ENCODE measurements around the gene DCDC2B. TPM values are rescaled to one million over a fixed set of nuclear protein-coding genes. Genes with fewer than 3 reads are reported as not detected.

The DCDC2B gene
- total and polyA plus RNA-seq, 2 donors from 2014 or later = not detected

GRCh38 chr1:32216566-32216965 lies 7.7 kb downstream of the DCDC2B start:
- H3K9ac ChIP-seq (ENCODE audit: low read length in 3 of 3) = no peak overlapping the region
- H3K27me3 ChIP-seq (ENCODE audit: control insufficient read depth, insufficient read depth, low read length) = no peaks in the 10 kb centered on the region
- H3K4me3 ChIP-seq (ENCODE audit: low read length in 3 of 3) = no peak overlapping the region
- no peak for TF ChIP-seq CTCF (IDR thresholded peaks at IDR 0.05; ENCODE audit: borderline replicate concordance, extremely low read depth, insufficient read depth)
- peaks cover 5 to 15% (median 12%) of the 10 kb centered on the region in 3 donors for H3K4me1 ChIP-seq (ENCODE audit: control insufficient read depth in 2 of 3, insufficient read depth in 2 of 3, low read depth in 1 of 3, low read length in 3 of 3)
- DNase-seq = no peak
- intact Hi-C loops (cut with DNase I) = no loop called here
- FAIRE-seq = no peak
- peaks cover 2 to 36% (median 13%) of the 10 kb centered on the region in 3 donors for H3K36me3 ChIP-seq (ENCODE audit: control insufficient read depth in 2 of 3, insufficient read depth in 3 of 3, low read length in 3 of 3)
- H3K9me3 ChIP-seq (ENCODE audit: control insufficient read depth in 2 of 3, insufficient read depth in 1 of 3, low read length in 3 of 3) = no peaks in the 10 kb centered on the region
- H3K27ac ChIP-seq (ENCODE audit: low read depth in 2 of 2, low read length in 2 of 2) = no peak overlapping the region

- DNase-seq (no peak), FAIRE-seq (no peak)
- Histone ChIP-seq H3K4me1 (ENCODE audit: control insufficient read depth in 2 of 3, insufficient read depth in 2 of 3, low read depth in 1 of 3, low read length in 3 of 3) (peaks cover 6 to 27% (median 22%) of the 10 kb centered on the region in 3 donors), H3K9me3 (ENCODE audit: control insufficient read depth in 2 of 3, insufficient read depth in 1 of 3, low read length in 3 of 3) (no peaks in the 10 kb centered on the region), H3K27me3 (ENCODE audit: control insufficient read depth, insufficient read depth, low read length) (no peaks in the 10 kb centered on the region), H3K27ac (ENCODE audit: low read depth in 2 of 2, low read length in 2 of 2) (no peak overlapping the region), H3K4me3 (ENCODE audit: low read length in 3 of 3) (no peak overlapping the region), H3K36me3 (ENCODE audit: control insufficient read depth in 2 of 3, insufficient read depth in 3 of 3, low read length in 3 of 3) (peaks cover 2 to 36% (median 16%) of the 10 kb centered on the region in 3 donors), H3K9ac (ENCODE audit: low read length in 3 of 3) (no peak overlapping the region)
- intact Hi-C loops (cut with DNase I) = no loop called here
- TF ChIP-seq CTCF (IDR thresholded peaks at IDR 0.05; ENCODE audit: borderline replicate concordance, extremely low read depth, insufficient read depth) = no peak
Measured at GRCh38 chr1:32219022-32219421, 10.1 kb downstream of the DCDC2B start.

- FAIRE-seq = no peak
- peak overlapping the region; percentile 94 to 99 (median 97) for H3K4me3 ChIP-seq (ENCODE audit: low read length in 3 of 3)
- peak overlapping the region; percentile 55 to 94 (median 71) for H3K9ac ChIP-seq (ENCODE audit: low read length in 3 of 3)
- intact Hi-C loops (cut with DNase I) = no loop called here
- H3K4me1 ChIP-seq (ENCODE audit: control insufficient read depth in 2 of 3, insufficient read depth in 2 of 3, low read depth in 1 of 3, low read length in 3 of 3) = peaks cover 6 to 28% (median 22%) of the 10 kb centered on the region in 3 donors
- no peak for TF ChIP-seq CTCF (IDR thresholded peaks at IDR 0.05; ENCODE audit: borderline replicate concordance, extremely low read depth, insufficient read depth)
- H3K27me3 ChIP-seq (ENCODE audit: control insufficient read depth, insufficient read depth, low read length) = no peaks in the 10 kb centered on the region
- H3K36me3 ChIP-seq (ENCODE audit: control insufficient read depth in 2 of 3, insufficient read depth in 3 of 3, low read length in 3 of 3) = peaks cover 4 to 26% (median 17%) of the 10 kb centered on the region in 3 donors
- peak overlapping the region; percentile 20 to 92 for H3K27ac ChIP-seq (ENCODE audit: low read depth in 2 of 2, low read length in 2 of 2)
- no peaks in the 10 kb centered on the region for H3K9me3 ChIP-seq (ENCODE audit: control insufficient read depth in 2 of 3, insufficient read depth in 1 of 3, low read length in 3 of 3)
- peak in 3 of 5 donors; percentile 57 to 69 (median 62) for DNase-seq
Measured at GRCh38 chr1:32220746-32221580, 12.1 kb downstream of the DCDC2B start.

All from kidney (tissue), 14 donors.